GM21528 (cell line): ENCODE data around the gene S100A14.

ENCODE experiments used
- ATAC-seq: cut with Tn5 transposase; IDR thresholded peaks from one replicate; pipeline ENCODE4 v1.9.1; 2021; ENCODE audit warnings: mild to moderate bottlenecking, moderate library complexity; ENCODE audit not compliant: unreplicated experiment, low FRiP score

The S100A14 gene

DNA sequence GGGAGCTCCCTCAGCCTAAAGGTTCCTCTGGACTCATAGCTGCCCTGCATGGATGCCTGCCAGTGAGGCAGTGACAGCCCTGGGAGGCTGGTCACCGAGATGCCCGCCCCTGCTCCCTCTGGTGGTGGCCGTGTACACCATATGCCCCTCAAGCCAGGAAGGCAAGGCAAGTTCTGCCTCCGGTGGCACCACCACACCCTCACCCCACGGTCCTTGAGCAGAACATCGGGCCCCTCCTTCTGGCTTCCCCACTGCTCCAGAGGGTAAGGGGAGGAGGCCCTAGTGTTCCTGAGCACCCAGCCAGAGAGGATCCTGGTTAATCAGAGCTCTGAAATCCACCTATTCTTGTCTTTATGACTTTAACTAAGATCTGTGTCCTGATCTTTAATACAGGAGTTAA is 1.5 kb upstream of the S100A14 start:
- ATAC-seq = no peak

DNA sequence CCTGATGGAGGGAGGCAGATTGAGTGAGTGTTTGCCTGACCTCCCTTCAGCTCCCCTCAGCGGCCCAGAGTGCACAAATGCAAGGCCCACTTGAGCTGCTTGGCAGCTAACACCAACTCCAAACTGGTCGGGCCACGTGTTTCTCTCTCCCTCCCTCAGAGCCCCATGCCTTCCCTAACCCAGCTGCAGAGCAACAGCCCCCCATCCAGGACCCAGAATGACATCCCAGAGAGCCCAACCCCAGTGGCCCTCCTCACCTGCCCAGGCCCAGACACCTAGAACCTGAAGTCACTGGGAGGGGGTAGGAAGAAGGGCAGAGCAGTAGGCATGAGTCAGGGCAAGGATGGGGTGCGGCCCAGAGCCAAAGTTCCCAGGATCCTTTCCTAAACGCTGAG is 789 bp upstream of the S100A14 start:
- ATAC-seq = no peak

DNA sequence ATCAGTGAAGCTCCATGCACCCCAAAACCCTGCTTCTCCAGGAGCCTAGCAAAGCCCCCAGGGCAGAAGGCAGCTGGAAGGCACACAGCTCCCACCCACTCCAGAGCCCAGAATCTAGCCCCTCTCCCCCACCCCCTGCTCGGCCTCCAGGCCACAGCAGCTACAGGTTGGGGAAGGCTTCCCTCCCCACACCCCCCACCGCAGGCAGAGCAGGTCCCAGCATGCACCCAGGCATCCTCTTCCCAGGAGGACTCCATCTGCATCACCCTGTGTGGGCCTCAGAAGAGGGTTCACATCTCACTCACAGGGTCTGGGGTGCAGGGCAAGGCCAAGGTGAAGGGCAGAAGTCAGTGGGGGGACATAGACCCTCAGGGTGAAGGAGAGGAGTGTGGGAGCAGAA is 719 bp downstream of the S100A14 start:
- ATAC-seq = no peak

DNA sequence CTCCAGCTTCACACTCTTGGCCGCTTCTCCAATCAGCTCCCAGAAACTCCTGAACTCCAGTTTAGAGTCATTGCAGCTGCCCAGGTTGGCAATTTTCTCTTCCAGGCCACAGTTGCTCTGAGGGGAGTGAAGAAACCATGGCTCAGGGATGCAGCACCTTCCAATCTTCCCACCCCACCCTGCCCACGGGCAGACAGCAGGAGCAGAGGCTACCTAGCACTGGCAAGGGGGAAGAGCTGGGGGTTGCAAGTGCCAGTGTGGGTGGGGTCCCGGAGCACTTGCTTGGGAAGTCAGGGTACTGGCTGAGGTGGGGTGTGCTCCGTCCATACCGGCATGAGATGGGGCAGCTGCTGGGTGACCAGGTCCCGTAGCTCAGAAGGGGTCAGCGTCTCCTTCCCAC is 1.2 kb downstream of the S100A14 start:
- ATAC-seq = no peak

DNA sequence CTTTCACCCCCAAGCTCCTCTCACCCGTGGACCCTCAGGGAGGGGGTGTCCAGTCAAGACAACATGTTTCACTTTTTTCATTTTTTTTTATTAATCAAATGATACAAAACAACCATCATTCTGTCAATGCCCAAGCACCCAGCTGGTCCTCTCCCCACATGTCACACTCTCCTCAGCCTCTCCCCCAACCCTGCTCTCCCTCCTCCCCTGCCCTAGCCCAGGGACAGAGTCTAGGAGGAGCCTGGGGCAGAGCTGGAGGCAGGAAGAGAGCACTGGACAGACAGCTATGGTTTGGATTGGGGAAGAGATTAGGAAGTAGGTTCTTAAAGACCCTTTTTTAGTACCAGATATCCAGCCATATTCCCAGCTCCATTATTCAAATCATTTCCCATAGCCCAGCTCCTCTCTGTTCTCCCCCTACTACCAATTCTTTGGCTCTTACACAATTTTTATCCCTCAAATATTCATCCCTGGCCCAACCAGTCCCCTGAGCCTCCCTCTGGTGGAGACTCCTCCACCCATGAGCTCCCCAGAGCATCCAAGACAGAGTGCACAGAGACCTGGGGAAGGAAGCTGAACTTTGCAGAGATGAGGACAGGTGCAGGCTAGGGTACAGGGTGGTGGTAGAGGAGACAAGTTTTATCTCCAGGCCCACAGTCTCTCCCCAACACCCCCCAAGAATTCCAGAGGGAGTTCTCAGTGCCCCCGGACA is 1.8 kb downstream of the S100A14 start:
- no peak for ATAC-seq

DNA sequence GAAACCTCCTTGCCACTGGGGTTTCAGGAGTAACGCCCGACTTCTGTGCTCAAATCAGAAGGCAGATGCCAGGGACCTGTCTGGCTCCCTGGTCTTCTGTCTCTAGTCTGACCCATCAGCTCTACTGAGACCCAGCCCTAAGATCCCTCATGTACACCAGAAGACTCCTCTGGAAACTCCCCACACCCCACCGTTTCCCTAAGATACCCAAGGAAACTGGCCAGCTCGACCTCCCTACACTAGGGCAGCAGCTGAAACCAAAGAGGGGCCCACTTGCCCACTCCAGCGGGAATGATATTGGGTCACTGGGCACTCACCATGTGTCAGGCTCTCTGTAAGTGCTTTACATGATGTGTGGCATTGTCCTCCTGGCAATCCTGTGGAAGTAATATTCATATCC is 2.7 kb downstream of the S100A14 start:
- no peak for ATAC-seq

DNA sequence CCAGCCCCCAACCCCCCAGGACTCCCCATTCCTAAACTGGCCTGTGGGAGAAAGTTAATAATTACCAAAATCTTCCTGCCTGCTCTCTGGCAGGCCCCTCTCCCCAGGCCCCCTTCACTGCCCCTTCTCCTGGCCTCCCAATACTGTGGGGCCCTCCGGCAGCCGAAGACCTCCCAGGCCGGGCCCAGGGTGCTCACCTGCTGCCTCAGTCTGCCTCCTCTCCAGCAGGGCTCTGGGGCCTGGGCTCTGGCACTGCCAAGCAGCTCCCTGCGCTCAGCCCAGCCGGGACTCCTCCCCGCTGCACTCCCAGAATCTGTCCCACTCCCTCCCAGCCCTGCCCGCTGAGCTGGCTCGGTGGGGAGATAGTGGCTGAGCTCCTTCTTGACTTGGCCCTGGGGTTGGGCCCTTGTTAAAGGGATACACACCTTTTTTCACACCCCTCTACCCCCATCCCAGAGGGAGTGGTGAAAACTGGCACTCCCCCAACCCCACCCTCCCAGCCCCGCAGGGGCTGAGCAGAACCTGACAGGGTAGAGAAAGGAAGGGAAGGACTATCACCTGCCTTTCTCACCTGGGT is 3.3 kb downstream of the S100A14 start, which contains the start of gene S100A16:
S100A16 (minus strand) TSS at position 383 of the 577 bp plus-strand sequence. CDS start 4,986 bp downstream, outside the sequence.
- ATAC-seq = no peak

DNA sequence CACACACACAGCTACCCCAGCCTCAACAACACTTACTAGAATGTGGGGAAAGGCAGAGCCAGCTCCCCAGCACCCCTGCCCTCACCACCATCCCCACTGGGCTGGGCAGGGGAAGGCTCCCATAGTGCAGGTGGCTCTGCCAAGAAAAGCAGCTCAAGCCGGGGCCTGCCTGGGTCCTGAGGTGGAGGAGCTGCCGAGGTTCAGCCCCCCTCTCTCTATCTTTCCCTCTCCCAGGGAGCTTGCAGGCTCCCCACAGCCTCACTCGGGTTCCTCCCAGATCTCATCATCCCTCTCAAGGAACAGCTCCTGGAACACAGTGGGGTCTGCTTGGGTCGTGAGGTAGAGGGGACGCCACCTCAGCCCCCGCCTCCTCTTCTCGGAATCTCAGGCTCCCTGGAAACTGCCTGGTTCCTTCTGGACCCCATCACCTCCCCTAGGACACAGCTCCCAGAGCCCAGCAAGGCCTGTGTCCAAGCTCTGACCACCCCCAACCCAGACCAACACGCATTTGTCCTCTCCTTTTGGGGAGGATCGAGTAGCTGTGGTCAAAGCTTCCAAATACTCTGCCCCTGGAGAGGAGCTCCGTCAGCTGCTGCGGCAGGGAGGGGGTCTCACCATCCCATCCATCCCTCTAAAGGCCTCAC is 3.9 kb downstream of the S100A14 start:
- ATAC-seq = no peak

DNA sequence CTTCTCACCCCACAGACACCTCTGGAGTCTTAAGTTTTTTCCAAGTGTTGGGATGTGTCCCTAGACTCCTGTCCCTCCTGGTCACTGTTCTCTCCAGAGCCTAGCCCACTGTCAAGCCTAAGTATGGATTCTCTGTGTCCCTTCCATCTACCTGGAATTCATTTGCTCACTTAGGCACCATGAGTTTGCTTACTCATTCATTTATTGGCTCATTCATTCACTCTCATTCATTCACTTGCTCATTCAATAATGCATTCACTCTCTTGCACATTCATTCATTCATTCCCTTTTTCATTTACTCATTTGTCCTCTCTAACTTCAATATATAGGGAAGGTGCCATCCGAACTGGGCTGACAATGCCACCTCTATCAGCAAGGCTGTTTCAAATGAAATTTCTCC is 4.8 kb downstream of the S100A14 start:
- ATAC-seq = no peak

DNA sequence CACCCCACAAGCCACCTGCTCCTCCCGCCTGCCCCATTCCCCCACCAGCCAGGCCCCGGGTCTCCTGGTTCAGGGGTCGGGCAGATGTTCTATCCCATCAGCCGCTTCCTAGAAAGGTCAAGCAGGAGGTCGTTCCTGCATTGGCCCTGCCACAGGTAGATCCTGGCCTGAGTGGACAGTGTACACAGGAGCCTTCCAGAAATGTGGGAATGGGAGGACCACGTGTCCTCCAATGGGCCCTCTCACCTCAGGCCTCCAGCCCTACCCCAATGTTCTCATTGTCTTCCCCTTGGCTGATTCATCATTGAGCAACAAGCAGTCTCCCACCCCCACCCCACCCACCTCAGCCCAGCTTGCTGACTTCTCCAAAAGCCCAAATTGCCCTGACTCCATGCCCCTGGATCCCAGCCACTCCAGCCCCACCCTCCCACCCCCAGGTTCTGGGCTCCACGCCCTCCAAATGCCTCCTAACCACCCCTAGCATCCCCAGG is 5.3 kb downstream of the S100A14 start:
- ATAC-seq = no peak

DNA sequence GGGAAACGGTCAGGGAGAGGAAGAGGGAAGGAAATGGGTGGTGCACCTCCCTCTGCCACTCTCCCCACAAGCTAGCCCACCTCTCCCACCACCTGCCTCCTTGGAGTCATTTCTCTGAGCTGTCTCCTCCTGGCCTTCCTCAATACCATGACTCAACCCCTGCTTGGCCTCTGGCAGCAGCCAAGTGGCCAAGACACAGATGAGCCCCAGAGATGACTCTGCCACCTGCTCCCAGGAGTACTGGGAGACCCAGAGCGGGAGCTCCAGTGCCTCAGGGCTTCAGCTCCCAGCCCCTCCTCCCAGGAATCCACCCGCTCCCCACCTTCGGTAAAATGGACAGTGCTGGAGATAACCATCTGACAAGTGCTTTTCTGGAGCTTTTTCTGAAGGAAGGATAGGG is 5.8 kb downstream of the S100A14 start:
- no peak for ATAC-seq

DNA sequence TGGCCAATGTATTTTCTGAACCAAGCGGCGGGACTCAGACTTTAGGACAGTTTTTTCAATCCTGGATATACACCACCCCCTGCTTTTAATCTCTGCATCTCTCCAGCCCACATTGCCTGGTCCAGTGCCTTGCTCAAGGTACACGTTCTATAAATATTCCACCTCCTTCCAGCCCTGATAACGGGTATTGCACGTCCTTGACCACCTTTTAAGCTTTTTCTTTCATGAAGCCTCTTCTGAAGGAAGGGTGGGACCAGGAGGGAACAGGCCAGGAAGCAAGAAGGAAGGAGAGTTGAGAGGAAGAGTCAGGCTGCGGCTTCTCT is 6.6 kb downstream of the S100A14 start:
- ATAC-seq = no peak

DNA sequence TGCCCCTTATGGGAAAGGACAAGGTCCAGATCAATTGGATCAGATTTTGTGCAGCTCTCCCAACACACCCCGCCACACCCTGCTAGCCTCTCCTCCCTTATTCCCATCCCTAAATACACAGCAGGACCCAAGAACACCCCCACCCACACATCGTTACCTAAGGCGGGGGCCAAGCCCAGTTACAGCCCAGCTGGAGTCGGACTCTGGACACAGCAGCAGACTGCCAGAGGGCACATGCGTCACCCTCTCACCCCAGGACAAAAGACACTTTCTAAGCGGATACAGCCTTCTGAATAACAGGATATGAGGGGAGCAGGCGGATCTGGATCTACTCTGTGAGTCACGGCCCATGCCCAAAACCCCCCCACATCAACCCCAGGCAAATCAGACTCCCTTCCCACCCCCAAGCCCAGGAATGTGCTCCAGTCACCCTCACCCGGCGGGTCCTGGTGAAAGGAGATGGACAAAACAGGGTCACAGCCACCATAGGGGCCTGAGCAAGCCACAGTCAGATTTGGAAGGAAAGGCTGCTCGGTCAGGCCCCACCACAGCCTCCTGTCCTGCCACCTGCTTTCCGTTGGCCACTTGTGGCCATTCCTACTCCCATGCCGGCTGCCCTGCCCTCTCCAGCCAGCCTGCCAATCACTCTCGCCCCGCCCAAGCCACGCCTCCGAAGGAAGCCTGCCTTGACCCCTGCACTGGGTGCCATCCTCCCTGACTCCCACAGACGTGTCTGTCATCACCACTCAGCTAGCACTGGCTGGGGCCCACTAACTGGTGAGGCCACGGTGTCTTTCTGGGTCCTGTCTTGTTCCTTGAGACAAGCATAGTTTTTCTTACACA is 7.2 kb downstream of the S100A14 start:
- ATAC-seq = no peak

DNA sequence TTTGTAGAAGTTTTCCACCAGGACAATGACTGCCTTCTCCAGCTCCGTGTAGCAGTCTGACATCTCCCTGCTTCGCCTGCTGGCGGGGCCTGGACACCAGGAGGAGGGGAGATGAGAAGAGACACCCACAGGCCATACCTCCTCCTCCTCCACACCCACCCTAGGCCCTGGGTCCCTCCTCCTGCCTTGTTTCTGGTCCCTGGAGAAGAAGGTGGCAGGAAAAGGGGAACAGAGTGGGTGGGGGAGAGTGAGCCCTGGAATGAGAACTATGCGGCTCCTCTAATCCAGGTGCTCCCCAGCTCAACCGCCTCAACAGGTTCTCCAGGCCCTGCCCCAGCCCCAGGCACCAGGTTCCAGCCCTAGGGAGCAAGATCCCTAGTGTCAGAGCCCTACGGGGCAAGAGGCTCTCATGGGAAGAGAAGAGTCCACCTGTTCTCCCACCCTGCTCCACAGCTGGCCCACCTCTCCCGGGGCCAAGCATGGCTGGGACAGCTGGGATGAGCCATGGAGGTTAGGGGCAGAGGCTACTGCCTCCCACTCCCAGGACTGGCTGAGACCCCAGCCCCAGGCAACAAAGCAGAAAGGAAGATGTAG is 7.9 kb downstream of the S100A14 start:
- ATAC-seq = no peak

DNA sequence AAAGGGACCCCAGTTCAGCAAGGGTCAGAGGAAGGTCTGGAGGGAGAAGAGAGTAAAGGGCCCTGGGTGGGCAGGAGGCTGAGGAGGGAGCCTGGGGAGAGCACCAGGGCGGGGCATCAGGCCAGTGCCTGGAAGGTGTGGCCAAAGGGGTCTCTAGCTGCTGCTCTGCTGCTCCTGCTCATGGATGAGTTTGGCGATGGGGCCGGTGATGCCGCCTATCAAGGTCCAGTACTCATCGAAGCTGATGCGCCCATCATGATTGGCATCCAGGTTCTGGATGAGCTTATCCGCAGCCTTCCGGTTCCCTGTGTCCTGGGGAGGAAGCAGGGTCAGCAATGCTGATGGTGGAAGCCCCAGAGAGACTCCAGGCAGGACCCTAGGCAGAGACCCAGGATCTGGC is 8.7 kb downstream of the S100A14 start:
- ATAC-seq = no peak

DNA sequence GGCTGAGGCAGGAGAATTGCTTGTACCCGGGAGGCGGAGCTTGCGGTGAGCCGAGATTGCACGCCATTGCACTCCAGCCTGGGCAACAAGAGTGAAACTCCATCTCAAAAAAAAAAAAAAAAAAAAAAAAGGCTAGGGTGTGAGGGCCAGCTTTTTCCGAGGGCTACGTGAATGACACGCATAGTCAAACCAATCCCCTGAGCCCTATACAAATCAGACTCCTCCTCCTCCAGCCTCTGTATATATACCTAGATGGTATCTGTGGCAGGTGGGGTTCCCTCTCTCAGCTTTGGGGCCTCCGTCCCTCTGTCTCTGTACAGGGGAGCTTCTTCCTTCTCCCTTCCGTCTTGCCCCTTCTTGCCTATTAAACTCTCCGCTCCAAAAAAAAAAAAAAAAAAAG is 9.9 kb downstream of the S100A14 start:
- no peak for ATAC-seq

DNA sequence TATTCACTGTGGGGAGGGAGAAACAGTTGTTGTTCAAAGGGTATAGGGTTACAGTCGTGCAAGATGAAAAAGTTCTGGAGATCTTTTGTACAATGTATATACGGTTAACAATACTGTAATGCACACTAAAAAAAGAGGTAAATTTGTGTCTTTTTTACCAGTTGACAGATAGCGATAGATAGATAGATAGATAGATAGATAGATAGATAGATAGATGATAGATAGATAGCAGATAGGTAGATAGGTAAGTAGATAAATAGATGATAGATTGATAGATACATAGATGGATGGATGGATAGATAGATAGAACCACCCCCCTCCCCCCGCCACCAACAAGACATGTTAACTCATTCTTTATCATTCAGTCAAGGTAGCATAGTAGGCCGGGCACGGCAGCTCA is 13.4 kb downstream of the S100A14 start:
- ATAC-seq = no peak

DNA sequence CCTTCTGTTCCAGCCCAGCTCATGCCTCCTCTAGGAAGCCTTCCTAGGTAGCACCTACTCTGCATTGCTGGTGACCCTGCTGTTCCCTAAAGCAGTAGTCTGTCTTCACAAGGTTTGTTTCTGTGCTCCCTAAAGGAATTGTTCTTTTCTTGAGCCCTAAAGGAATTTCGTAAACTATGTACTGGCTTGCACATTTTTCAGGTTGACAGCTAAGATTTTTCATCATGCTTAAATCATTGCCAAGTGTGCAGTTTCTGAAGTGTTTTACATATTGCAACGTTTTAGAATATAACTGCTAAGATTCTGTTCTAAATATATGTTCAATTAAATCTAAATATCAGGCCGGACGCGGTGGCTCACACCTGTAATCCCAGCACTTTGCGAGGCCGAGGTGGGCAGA is 16.3 kb downstream of the S100A14 start:
- ATAC-seq = no peak

DNA sequence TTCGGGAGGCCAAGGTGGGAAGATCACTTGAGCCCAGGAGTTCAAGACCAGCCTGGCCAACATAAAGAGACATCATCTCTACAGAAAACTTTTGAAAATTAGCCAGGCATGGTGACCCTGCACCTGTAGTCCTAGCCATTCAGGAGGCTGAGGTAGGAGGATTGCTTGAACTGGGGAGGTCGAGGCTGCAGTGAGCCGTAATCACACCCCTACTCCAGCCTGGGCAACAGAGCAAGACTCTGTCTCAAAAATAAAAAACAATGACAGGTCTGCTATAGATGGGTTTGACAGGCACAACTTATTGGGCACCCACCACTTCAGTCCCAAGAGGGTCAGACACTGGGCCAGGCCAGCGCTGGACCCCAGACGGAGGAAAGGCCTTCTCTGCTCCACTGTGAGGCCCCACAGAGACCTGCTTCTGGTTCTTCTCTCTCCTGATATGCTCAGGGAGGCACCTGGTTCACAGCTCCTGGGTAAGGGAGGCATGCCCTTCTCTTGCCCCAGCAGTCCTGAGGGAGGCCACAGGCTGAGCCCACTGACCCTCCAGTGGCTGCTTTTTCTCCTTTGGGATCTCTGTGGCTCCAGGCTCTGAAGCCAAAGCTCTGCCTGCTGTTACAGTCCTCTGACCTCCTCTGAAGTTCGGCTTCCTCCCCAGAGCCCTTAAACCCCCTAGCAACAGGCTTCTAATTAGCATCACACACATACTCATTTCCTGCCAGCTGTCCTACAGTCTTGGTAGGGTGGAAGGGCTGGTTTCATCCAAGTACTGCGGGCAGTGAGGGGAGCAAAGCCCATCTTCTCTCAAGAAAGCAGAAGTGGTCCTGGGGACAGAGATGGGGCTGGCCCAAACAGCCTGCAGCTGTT is 17.6 kb downstream of the S100A14 start:
- ATAC-seq = peak; percentile 96

DNA sequence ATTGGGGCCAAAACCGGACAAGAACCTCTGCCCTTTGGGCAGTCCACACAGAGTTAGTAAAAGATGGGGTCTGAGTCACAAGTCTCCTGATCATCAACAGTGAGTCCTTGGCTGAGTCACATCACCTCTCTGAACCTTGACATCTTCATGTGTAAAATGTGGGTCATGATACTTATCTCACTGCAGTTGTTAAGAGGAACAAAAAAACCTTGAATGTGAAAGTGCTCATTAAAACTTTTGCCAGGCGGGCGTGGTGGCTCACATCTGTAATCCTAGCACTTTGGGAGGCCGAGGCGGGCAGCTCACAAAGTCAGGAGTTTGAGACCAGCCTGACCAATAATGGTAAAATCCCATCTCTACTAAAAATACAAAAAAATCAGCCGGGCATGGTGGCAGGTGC is 18.9 kb downstream of the S100A14 start:
- ATAC-seq = no peak
